ENCODE measurements around the gene EDN3.

DNA sequence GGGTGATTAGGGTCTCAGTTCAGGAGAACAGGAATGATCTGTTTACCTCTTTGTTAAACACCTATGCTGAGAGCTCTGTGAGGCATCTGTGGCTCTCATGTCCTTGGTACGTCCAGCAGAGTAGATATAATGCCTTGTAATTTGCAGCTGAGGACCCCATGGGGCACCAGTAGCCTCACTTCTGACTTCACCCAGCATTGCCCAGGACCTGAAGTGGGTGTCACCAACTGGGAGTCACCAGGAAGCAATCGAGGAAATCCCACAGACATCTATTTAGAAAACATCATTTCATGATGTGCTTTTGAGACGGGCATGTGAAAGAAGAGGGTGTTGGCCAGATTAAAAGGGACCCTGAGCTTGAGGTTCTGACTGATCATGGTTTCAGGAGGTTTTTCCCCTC, 8.8 kb downstream of the EDN3 start:
- TF ChIP-seq, protein P1, sequence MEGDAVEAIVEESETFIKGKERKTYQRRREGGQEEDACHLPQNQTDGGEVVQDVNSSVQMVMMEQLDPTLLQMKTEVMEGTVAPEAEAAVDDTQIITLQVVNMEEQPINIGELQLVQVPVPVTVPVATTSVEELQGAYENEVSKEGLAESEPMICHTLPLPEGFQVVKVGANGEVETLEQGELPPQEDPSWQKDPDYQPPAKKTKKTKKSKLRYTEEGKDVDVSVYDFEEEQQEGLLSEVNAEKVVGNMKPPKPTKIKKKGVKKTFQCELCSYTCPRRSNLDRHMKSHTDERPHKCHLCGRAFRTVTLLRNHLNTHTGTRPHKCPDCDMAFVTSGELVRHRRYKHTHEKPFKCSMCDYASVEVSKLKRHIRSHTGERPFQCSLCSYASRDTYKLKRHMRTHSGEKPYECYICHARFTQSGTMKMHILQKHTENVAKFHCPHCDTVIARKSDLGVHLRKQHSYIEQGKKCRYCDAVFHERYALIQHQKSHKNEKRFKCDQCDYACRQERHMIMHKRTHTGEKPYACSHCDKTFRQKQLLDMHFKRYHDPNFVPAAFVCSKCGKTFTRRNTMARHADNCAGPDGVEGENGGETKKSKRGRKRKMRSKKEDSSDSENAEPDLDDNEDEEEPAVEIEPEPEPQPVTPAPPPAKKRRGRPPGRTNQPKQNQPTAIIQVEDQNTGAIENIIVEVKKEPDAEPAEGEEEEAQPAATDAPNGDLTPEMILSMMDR (conservative IDR thresholded peaks at IDR 0.05; ENCODE audit: low read depth in 2 of 2), result no peak
- TF ChIP-seq EZH2 (IDR thresholded peaks at IDR 0.05; ENCODE audit: low read depth, unreplicated experiment), result no peak

All from GM23338 (cell line).